Osteoblast (primary cell): Measurements from ENCODE around the gene CTTN. TPM values are rescaled to one million over a fixed set of nuclear protein-coding genes. Genes with fewer than 3 reads are reported as not detected.

ENCODE experiments used
- DNase-seq: peaks from one replicate; pipeline ENCODE4 v3.0.0; 2011; ENCODE audit warnings: low spot score, mixed read lengths; ENCODE audit not compliant: insufficient read length; ENCODE audit errors: missing footprints
- H2AFZ ChIP-seq: 2 replicates; pipeline ENCODE4 v1.6.0; 2011; ENCODE audit warnings: mild to moderate bottlenecking, low read length
- H3K27ac ChIP-seq: 2 replicates; pipeline ENCODE4 v1.5.1; 2011; ENCODE audit warnings: mild to moderate bottlenecking, low read depth, low read length, moderate library complexity
- H3K27me3 ChIP-seq: 2 replicates; pipeline ENCODE4 v1.6.0; 2012; ENCODE audit warnings: mild to moderate bottlenecking, control low read depth, inconsistent platforms, low read length, moderate library complexity; ENCODE audit not compliant: insufficient read depth
- H3K36me3 ChIP-seq: 2 replicates; pipeline ENCODE4 v1.5.1; 2011; ENCODE audit warnings: mild to moderate bottlenecking, low read length, control low read depth, moderate library complexity; ENCODE audit not compliant: insufficient read depth
- H3K4me1 ChIP-seq: 2 replicates; pipeline ENCODE4 v1.5.1; 2011; ENCODE audit warnings: mild to moderate bottlenecking, low read length, control low read depth, moderate library complexity; ENCODE audit not compliant: insufficient read depth
- H3K4me2 ChIP-seq: 2 replicates; pipeline ENCODE4 v1.6.0; 2011; ENCODE audit warnings: mild to moderate bottlenecking, low read length; ENCODE audit not compliant: insufficient read depth
- H3K4me3 ChIP-seq: fragments of 200-600 bp; sonication (generic); 3 replicates; pipeline ENCODE4 v1.5.1; 2012; ENCODE audit warnings: mild to moderate bottlenecking, low read length, inconsistent platforms; ENCODE audit not compliant: insufficient read depth
- H3K79me2 ChIP-seq: 2 replicates; pipeline ENCODE4 v1.6.0; 2012; ENCODE audit warnings: mild to moderate bottlenecking, low read length, control low read depth, inconsistent platforms; ENCODE audit not compliant: insufficient read depth
- H3K9me3 ChIP-seq: 2 replicates; pipeline ENCODE4 v1.5.1; 2011; ENCODE audit warnings: low read depth, low read length, control low read depth
- H4K20me1 ChIP-seq: 2 replicates; pipeline ENCODE4 v1.6.0; 2012; ENCODE audit warnings: mild to moderate bottlenecking, low read length, control low read depth; ENCODE audit not compliant: insufficient read depth
- total RNA-seq: library from RNA; depleted of rRNA; stranded (reverse); fragments of >200 nt; gene quantifications from 2 replicates; pipeline ENCODE4 v1.2.3, GENCODE V29; 2012
- TF ChIP-seq, protein P1 (sequence below): IDR thresholded peaks from 2 replicates; pipeline ENCODE4 v1.5.1; 2011; ENCODE audit warnings: mild to moderate bottlenecking, low read depth, low read length, moderate library complexity; ENCODE audit errors: extremely low read depth

CTTN gene
- total RNA-seq, 1 donor = 429 TPM

DNA sequence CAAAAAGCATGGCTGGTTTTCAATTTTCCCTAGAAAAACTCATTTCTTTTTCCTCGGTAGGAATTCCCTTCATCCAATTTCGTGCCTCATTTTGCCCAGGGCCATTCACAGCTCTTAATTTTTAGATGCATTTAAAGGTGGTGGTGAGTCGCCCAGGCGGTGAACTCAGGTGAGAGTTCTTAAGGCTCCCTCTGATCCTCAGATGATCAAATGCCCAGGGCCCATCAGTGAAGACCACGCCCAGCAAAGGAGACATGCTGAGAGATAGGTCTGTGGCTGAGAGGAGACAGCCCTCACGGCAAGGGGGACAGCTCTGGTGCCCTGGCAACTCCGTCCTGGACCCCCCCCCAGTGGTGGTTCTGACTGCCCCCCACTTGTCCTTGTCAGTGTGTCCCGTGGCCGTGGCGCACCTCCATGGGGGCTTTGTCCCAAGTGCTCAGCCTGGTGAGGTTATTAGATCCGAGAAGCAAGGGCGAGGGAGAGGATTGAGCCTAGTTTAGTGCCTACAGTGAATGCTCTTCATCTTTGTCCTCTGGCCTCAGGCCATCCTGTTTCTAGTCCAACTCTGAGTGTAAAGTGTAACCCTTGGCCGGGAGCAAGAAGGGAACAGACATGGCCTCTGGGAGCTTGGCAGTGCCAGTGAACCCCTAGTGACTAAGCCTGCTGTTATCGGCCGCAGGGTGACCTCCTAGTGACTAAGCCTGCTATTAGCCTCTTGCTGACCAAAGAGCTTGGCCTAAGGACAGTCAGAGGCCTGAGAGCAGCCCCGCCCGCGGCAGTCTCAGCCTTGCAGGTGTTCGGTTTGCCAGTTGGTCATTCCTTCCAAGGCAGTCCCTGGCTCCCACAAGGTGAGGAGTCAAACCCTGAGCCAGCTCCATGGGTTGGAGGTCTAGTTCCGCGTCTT is 83.5 kb downstream of the CTTN start:
- no peak overlapping the region for H3K4me3 ChIP-seq
- peak; percentile 98 for DNase-seq
- H3K9me3 ChIP-seq = no peaks in the 10 kb centered on the region
- no peak overlapping the region for H3K27ac ChIP-seq
- H3K27me3 ChIP-seq = peaks cover 21% of the 10 kb centered on the region
- TF ChIP-seq, protein P1, sequence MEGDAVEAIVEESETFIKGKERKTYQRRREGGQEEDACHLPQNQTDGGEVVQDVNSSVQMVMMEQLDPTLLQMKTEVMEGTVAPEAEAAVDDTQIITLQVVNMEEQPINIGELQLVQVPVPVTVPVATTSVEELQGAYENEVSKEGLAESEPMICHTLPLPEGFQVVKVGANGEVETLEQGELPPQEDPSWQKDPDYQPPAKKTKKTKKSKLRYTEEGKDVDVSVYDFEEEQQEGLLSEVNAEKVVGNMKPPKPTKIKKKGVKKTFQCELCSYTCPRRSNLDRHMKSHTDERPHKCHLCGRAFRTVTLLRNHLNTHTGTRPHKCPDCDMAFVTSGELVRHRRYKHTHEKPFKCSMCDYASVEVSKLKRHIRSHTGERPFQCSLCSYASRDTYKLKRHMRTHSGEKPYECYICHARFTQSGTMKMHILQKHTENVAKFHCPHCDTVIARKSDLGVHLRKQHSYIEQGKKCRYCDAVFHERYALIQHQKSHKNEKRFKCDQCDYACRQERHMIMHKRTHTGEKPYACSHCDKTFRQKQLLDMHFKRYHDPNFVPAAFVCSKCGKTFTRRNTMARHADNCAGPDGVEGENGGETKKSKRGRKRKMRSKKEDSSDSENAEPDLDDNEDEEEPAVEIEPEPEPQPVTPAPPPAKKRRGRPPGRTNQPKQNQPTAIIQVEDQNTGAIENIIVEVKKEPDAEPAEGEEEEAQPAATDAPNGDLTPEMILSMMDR = no peak
- H4K20me1 ChIP-seq = peaks cover 4% of the 10 kb centered on the region
- peak overlapping the region; percentile 4 for H3K4me2 ChIP-seq
- no peak overlapping the region for H2AFZ ChIP-seq
- no peaks in the 10 kb centered on the region for H3K36me3 ChIP-seq
- no peaks in the 10 kb centered on the region for H3K79me2 ChIP-seq
- H3K4me1 ChIP-seq = peaks cover 12% of the 10 kb centered on the region

- Histone ChIP-seq H3K4me2 (peak overlapping the region; percentile 4), H4K20me1 (peaks cover under 1% of the 10 kb centered on the region), H3K79me2 (no peaks in the 10 kb centered on the region), H3K36me3 (no peaks in the 10 kb centered on the region), H3K27me3 (peaks cover 21% of the 10 kb centered on the region), H3K27ac (no peak overlapping the region), H3K4me3 (no peak overlapping the region), H3K4me1 (peaks cover 12% of the 10 kb centered on the region), H3K9me3 (no peaks in the 10 kb centered on the region), H2AFZ (no peak overlapping the region)
- TF ChIP-seq, protein P1 = no peak
- DNase-seq = no peak
These were observed 84.2 kb downstream of the CTTN start for GRCh38 chr11:70482529-70482917.

DNA sequence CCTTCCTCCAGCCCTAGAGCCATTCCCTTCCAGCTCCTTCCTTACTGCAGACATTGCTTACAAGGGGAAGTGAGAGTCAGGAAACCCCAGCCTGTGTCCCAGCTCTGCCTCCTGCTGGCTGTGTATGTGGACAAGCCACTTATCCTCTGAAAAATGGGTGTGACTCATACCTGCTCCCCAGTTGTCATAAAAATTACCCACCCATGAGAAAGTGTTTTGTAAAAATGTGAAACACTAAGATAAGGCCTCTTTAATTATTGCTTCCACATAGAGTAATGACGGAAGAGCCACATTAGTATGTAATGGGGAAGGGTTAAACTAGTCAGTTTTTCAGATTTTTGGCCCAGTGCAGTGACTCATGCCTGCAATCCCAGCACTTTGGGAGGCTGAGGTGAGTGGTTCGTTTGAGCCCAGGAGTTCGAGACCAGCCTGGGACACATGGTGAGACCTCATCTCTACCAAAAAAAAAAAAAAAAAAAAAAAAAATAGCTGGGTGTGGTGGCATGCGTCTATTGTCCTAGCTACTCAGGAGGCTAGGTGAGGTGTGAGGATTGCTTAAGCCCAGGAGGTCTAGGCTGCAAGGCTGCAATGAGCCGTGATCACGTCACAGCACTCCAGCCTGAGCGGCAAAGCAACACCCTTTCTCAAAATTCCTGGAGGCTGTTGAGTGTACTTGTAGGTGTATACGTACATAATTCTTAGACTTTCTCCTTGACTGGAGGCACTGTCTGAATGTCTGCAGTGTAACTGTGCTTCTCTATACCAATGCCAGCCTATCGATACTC is 84.9 kb downstream of the CTTN start:
- no peaks in the 10 kb centered on the region for H3K36me3 ChIP-seq
- no peak overlapping the region for H3K27ac ChIP-seq
- H3K4me3 ChIP-seq = no peak overlapping the region
- H2AFZ ChIP-seq = no peak overlapping the region
- H4K20me1 ChIP-seq = no peaks in the 10 kb centered on the region
- peaks cover 20% of the 10 kb centered on the region for H3K27me3 ChIP-seq
- peaks cover 12% of the 10 kb centered on the region for H3K4me1 ChIP-seq
- TF ChIP-seq, protein P1 = peak; percentile 62
- no peaks in the 10 kb centered on the region for H3K79me2 ChIP-seq
- no peaks in the 10 kb centered on the region for H3K9me3 ChIP-seq
- DNase-seq = peak; percentile 97
- H3K4me2 ChIP-seq = no peak overlapping the region

- Histone ChIP-seq H4K20me1 (no peaks in the 10 kb centered on the region), H3K36me3 (no peaks in the 10 kb centered on the region), H3K27me3 (peaks cover 14% of the 10 kb centered on the region), H3K4me2 (no peak overlapping the region), H3K79me2 (no peaks in the 10 kb centered on the region), H3K27ac (no peak overlapping the region), H2AFZ (no peak overlapping the region), H3K9me3 (no peaks in the 10 kb centered on the region), H3K4me3 (no peak overlapping the region), H3K4me1 (peaks cover 12% of the 10 kb centered on the region)
- TF ChIP-seq, protein P1 = no peak
- DNase-seq = no peak
These were observed 85.6 kb downstream of the CTTN start for GRCh38 chr11:70483917-70484316.
